ENCODE data around the gene MAP4.

GRCh38 chr3:47847801-47848518, 168.3 kb downstream of the MAP4 start:
- TF ChIP-seq CTCF (IDR thresholded peaks at IDR 0.05; ENCODE audit: poor library complexity, severe bottlenecking) (no peak), EZH2 (IDR thresholded peaks at IDR 0.05; ENCODE audit: borderline replicate concordance, insufficient read depth, low read length, poor library complexity, severe bottlenecking) (no peak), RAD21 (conservative IDR thresholded peaks at IDR 0.05) (no peak), TAF1 (IDR thresholded peaks at IDR 0.05; ENCODE audit: low read depth) (no peak), POLR2AphosphoS5 (IDR thresholded peaks at IDR 0.05) (no peak), REST (IDR thresholded peaks at IDR 0.05; ENCODE audit: borderline replicate concordance) (no peak), EP300 (conservative IDR thresholded peaks at IDR 0.05; ENCODE audit: poor library complexity, severe bottlenecking) (no peak), MXI1 (conservative IDR thresholded peaks at IDR 0.05; ENCODE audit: poor library complexity, severe bottlenecking) (no peak), SMC3 (conservative IDR thresholded peaks at IDR 0.05; ENCODE audit: poor library complexity) (no peak)
